Measurements from ENCODE around the gene PLK2. TPM values are rescaled to one million over a fixed set of nuclear protein-coding genes. Genes with fewer than 3 reads are reported as not detected.

The PLK2 gene
- polyA plus RNA-seq, 3 donors = 3.4 to 17.0 (median 4.5) TPM

DNA sequence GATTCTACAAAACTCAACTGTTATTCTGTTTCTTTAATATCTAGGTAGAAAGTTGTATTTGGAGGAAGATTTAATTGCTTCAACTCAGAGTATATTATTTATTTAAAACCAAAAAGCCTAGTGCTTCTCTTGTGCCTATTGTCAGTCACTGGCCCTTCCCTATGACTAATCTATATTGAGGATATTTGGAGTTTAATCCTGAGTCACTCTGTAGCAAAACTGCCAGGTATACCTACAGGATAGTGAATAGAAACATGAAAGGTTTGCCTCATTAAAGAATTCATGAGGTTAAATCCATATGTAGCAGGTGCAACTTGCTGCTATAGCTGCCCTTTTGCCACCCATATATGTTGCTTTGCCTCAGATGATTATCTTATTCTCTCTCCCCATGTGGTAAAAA is 15.1 kb downstream of the PLK2 start:
- H3K27me3 Mint-ChIP-seq (ENCODE audit: low read depth in 3 of 3) = no peaks in the 10 kb centered on the region
- H3K27ac ChIP-seq (ENCODE audit: low read depth in 1 of 2, low read length in 2 of 2) = no peak overlapping the region
- H3K27ac Mint-ChIP-seq = no peak overlapping the region
- H3K79me2 ChIP-seq (ENCODE audit: insufficient read depth, low read length) = no peaks in the 10 kb centered on the region
- no peak overlapping the region for H3K9ac ChIP-seq (ENCODE audit: insufficient read depth, low read length, poor library complexity, severe bottlenecking)
- H2AFZ ChIP-seq (ENCODE audit: insufficient read depth, low read depth, low read length, poor library complexity, severe bottlenecking) = no peak overlapping the region
- no peak overlapping the region for H3K4me3 ChIP-seq (replicated peaks in 1 of 3; ENCODE audit: low read depth in 2 of 3, low read length in 3 of 3)
- intact Hi-C loops (cut with micrococcal nuclease) = no loop called here
- no peak for DNase-seq
- H4K20me1 ChIP-seq (ENCODE audit: insufficient read depth, low read length) = no peaks in the 10 kb centered on the region
- H3K9me3 ChIP-seq (replicated peaks in 1 of 2; ENCODE audit: control insufficient read depth in 1 of 2, insufficient read depth in 1 of 2, low read length in 2 of 2) = peaks cover 0 to 11% of the 10 kb centered on the region in 2 donors
- no peaks in the 10 kb centered on the region for H3K4me1 ChIP-seq (ENCODE audit: control insufficient read depth in 1 of 2, insufficient read depth in 2 of 2, low read length in 2 of 2)
- H3K4me3 Mint-ChIP-seq = no peak overlapping the region
- H3K4me2 ChIP-seq (replicated peaks; ENCODE audit: extremely low read depth, low read length, poor library complexity, severe bottlenecking) = no peak overlapping the region
- H3K36me3 Mint-ChIP-seq = no peaks in the 10 kb centered on the region
- no peaks in the 10 kb centered on the region for H3K36me3 ChIP-seq (replicated peaks in 1 of 2; ENCODE audit: control insufficient read depth in 1 of 2, insufficient read depth in 2 of 2, low read length in 2 of 2)
- peaks cover 2 to 17% (median 9%) of the 10 kb centered on the region in 7 donors for H3K9me3 Mint-ChIP-seq
- TF ChIP-seq, protein P1, sequence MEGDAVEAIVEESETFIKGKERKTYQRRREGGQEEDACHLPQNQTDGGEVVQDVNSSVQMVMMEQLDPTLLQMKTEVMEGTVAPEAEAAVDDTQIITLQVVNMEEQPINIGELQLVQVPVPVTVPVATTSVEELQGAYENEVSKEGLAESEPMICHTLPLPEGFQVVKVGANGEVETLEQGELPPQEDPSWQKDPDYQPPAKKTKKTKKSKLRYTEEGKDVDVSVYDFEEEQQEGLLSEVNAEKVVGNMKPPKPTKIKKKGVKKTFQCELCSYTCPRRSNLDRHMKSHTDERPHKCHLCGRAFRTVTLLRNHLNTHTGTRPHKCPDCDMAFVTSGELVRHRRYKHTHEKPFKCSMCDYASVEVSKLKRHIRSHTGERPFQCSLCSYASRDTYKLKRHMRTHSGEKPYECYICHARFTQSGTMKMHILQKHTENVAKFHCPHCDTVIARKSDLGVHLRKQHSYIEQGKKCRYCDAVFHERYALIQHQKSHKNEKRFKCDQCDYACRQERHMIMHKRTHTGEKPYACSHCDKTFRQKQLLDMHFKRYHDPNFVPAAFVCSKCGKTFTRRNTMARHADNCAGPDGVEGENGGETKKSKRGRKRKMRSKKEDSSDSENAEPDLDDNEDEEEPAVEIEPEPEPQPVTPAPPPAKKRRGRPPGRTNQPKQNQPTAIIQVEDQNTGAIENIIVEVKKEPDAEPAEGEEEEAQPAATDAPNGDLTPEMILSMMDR (IDR thresholded peaks at IDR 0.05) = no peak
- no peaks in the 10 kb centered on the region for H3K4me1 Mint-ChIP-seq
- no peaks in the 10 kb centered on the region for H3K27me3 ChIP-seq (ENCODE audit: control insufficient read depth in 2 of 2, insufficient read depth in 2 of 2, low read length in 2 of 2)

DNA sequence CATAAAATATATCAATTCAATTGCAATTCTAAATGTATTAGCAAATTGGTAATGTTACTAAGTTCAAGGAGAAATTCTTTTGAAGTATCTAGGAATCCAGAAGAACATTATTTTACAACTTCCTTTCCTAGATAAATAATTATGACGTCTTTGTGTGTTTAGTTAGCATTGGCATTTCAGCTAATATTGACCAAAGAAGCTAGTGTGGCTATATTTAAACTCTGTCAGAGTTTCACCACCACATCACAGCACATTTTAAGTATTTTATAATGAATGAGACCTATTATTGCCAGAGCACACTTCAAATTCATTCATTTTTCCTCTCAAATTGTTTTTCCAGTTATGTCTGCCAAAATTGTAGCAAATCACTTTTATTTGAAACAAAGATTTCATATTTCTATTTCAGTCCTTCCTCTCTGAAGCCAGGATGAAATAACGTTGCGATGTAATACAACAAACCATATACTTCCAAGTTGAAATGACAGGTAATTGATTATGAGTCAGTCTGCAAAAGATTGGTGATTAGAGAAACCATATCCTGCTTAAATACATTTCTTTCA is 18.9 kb downstream of the PLK2 start:
- Histone ChIP-seq H3K36me3 (replicated peaks in 1 of 2; ENCODE audit: control insufficient read depth in 1 of 2, insufficient read depth in 2 of 2, low read length in 2 of 2) (no peaks in the 10 kb centered on the region), H3K27me3 (ENCODE audit: control insufficient read depth in 2 of 2, insufficient read depth in 2 of 2, low read length in 2 of 2) (no peaks in the 10 kb centered on the region), H3K4me1 (ENCODE audit: control insufficient read depth in 1 of 2, insufficient read depth in 2 of 2, low read length in 2 of 2) (no peaks in the 10 kb centered on the region), H3K9ac (ENCODE audit: insufficient read depth, low read length, poor library complexity, severe bottlenecking) (no peak overlapping the region), H3K4me2 (replicated peaks; ENCODE audit: extremely low read depth, low read length, poor library complexity, severe bottlenecking) (no peak overlapping the region), H3K4me3 (replicated peaks in 1 of 3; ENCODE audit: low read depth in 2 of 3, low read length in 3 of 3) (no peak overlapping the region), H3K79me2 (ENCODE audit: insufficient read depth, low read length) (no peaks in the 10 kb centered on the region), H4K20me1 (ENCODE audit: insufficient read depth, low read length) (no peaks in the 10 kb centered on the region), H3K27ac (ENCODE audit: low read depth in 1 of 2, low read length in 2 of 2) (no peak overlapping the region), H3K9me3 (replicated peaks in 1 of 2; ENCODE audit: control insufficient read depth in 1 of 2, insufficient read depth in 1 of 2, low read length in 2 of 2) (peaks cover 0 to 7% of the 10 kb centered on the region in 2 donors), H2AFZ (ENCODE audit: insufficient read depth, low read depth, low read length, poor library complexity, severe bottlenecking) (no peak overlapping the region)
- Mint-ChIP-seq H3K4me3 (no peak overlapping the region), H3K36me3 (no peaks in the 10 kb centered on the region), H3K9me3 (peaks cover 0 to 12% (median 4%) of the 10 kb centered on the region in 7 donors), H3K27ac (no peak overlapping the region), H3K27me3 (ENCODE audit: low read depth in 3 of 3) (peaks cover 0 to 1% (median 0%) of the 10 kb centered on the region in 3 donors), H3K4me1 (no peaks in the 10 kb centered on the region)
- DNase-seq = no peak
- intact Hi-C loops (cut with micrococcal nuclease) = no loop called here
- TF ChIP-seq, protein P1 (IDR thresholded peaks at IDR 0.05) = no peak
- WGBS (ENCODE audit: insufficient coverage) = no CpG with 5 or more reads among the region's 3 CpGs

Data from CD14-positive monocyte (primary cell).